ENCODE data around the gene ITK.

ITK gene

DNA sequence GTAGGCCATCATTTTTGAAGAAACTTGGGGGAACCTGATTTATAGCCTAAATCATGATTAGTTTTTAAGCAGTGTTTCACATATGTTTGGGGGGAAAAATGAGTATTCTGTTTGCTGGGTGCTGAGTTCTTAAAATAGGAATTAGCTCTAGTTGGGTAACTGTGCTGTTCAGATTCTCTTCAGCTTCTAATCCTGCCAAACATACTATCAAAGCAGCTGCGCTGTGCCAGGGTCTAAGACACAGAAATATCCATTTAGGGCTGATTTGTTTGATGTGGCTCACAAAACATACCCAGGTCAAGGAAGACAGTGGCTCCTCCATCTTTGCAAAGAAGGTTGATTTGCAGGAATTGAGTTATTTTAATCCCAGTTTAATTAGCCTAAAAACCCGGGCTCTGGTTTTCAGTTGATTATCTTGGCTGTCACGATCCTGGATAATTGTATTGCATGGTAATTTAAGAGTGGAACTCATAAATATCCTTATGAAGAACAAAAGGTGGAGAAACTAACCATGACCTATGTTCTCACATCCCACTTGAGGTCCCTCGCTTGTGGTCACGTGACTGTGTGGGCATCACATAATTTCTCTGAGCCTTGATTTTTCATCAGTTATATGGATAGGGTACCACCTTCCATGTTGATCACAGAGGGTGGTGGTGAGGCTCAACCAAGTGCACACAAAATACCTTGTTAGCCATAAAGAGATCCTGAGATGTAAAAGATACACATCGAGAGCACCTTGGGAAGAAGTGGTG lies 104.0 kb downstream of the ITK start:
- DNase-seq, result no peak

- DNase-seq, result no peak
Observed at GRCh38 chr5:157285310-157286035, 104.8 kb downstream of the ITK start.

GRCh38 chr5:157286761-157287211 lies 106.1 kb downstream of the ITK start:
- DNase-seq, result no peak

- DNase-seq, result no peak
Observed at GRCh38 chr5:157288405-157289163, 107.9 kb downstream of the ITK start.

GRCh38 chr5:157289164-157289819 lies 108.7 kb downstream of the ITK start:
- no peak for DNase-seq

DNA sequence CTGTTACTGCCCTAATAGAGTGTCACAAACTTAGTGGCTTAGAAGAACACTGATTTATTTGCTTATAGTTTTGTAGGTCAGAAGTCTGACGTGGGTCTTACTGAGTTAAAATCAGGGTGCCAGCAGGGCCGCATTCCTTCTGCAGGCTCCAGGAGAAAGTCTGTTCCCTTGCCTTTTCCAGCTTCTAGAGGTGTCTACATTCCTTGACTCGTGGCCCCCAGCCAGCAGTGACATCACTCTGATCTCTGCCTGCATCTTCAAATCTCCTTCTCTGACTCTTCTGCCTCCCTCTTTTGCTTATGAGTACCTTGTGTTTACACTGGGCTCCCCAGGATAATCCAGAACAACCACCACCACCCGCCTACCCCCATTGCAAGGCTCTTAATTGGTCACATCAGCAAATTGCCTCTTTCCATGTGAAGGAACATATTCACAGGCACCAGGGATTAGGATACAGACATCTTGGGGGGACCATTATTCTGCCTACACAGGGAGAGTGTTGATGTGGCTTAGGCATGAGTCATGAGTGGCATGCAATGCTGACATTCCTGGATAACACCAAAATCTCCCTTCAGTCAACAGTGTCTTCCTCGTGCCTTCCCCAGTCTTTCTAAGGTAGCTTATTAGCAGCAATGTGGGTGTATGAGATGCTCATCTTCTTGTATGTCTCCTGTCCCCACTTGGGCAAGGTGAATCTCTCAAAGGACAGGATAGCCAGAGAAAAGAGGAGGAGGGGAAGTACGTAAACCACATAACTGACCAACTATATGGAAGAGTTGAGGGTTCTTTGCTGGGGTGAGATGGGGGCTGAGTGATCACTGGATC lies 109.7 kb downstream of the ITK start:
- DNase-seq, result no peak

GRCh38 chr5:157290981-157291711 lies 110.5 kb downstream of the ITK start:
- DNase-seq, result no peak

DNA sequence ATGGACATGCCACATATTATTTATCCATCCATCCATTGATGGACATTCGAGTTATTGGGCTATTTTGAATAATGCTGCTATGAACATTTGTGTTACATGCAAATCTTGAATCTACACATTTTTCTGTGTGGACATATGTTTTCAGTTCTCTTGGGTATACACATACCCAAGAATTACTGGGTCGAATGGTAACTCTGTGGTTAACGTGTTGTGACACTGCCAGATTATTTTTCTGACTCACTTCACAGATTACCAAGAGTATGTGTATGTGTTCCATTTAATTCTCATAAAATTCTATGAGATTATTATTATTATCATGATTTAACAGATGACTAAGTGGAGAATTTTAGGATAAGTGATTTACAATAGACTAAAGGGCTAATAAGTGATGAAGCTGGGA lies 112.0 kb downstream of the ITK start:
- no peak for DNase-seq

- no peak for DNase-seq
Observed at GRCh38 chr5:157294407-157295091, 113.9 kb downstream of the ITK start.

DNA sequence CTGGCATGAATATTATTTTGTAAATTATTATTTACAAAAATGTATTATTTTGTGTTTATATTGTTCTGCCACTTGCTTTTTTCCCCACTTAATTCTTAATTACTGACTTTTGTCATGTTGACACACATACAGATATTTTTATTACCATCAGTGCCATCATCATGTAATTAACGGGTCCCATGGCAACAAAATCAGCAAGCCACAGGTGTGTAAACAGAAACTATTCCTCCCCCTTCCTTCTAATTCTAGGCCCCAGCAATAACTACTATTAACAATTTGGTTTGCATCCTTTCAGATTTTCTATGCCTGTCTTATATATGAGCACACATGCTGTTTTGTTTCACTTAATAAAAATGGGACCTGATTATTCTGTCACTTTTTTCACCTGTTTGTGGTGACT lies 114.6 kb downstream of the ITK start:
- no peak for DNase-seq

DNA sequence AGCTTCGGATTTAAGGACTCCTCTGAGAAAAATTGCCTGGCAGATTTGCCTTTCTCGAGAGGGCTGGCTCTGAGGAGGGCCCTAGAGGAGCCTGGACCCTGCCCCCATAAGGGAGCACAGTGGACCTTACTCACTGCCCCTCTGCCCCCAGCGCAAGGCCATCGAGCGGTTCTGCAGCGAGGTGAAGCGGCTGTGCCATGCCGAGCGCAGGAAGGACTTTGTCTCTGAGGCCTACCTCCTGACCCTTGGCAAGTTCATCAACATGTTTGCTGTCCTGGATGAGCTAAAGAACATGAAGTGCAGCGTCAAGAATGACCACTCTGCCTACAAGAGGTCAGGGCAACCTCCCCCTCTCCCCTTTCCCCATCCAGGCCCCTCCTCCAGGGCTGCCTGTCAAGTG lies 119.9 kb downstream of the ITK start:
- no peak for DNase-seq

DNA sequence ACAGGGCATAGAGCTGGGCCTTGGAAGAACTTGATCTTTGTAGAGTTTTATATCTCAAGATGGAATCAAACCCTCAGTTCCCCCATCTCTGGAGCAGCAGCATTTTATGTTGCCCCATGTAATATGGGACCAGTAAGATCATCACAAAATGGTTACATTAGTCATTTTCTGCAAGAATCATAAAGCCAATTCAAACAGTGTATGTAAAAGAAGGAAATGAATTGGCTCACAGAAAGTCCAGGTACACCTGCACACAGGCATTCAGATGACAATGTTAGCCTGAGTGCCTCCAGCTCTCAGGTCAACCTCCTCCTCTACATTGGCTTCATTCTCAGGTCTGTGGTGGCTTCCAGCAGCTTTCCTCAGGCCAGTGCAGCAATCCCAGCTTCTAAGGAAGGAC lies 120.4 kb downstream of the ITK start:
- no peak for DNase-seq

DNA sequence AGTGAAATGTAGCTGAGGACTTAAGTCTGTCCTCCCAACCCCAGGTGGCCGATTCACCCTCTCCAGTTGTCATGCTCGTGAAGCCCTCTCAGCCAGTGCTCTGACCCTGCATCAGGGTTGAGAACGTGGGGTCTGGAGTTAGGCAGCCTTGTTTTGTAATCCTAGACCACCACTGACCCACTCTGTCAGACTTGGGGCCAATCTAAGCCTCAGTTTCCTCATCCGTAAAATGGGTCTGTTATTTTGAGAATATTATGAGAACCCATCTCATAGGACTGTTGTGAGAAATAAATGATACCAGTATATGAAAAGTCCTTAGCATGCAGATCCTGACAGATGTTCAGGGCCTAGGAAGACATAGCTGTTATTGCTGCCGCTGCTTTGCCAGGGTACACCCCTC lies 122.4 kb downstream of the ITK start:
- DNase-seq, result no peak

DNA sequence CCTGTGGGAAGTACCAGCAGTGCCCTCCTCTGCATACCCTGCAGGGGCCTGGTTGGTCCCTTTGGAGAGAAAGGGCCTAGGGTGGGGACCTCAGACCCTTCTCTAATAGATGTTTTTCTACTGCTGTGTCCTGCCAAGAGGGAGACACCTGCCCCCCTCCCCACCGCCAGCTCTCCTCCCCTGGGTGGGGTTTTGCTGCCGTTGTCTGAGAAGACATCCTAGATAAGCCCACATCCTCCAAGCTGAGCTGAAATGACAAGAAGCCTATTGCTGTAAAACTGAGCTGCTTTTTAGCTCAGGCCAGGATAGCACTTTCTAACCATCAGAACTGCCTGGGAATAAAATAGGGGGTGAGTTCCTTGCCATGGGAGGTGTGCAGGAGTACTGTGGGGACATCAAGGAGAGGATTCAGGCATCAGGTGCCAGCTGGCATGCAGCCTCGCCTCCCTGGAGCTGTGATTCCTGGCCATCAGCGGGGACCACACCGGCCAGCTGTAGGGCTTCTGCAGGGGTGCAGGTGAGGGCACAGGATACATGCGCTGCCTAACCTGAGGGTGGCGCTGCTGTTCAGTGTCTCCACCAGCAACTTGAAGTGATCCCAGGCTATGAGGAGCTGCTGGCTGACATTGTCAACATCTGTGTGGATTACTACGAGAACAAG lies 123.2 kb downstream of the ITK start:
- no peak for DNase-seq

Measured in NCI-H345 (cell line).